MCF 10A (cell line): ENCODE data around the gene MRI1. TPM values are rescaled to one million over a fixed set of nuclear protein-coding genes. Genes with fewer than 3 reads are reported as not detected.
A peak's percentile ranks its signal among the peaks of the same experiment; 100 is the strongest.
"Not testable (repeated sequence)": the region's sequence is repeated elsewhere in the genome, so short reads cannot be mapped to it uniquely, and the experiment has no call there.

Experiments
- BruUV-seq: library from RNA; stranded (reverse); fragments of 400-500 nt; replicated peaks from 2 replicates; lab custom pipeline; 2021; lab: Mats Ljungman, UMichigan
- CTCF ChIA-PET: fragments of 300-600 bp; sonication (Branson Sonifier 250); formaldehyde crosslinking; extraction: SDS; loops from one replicate; lab custom pipeline; 2021; ENCODE audit warnings: antibody characterized with exemption, inconsistent platforms; lab: Yijun Ruan, JAX
- POLR2A ChIA-PET: fragments of 300-600, 350-650 bp; sonication (Branson Sonifier 250); formaldehyde crosslinking; extraction: SDS; loops from one replicate; lab custom pipeline; 2020; ENCODE audit warnings: antibody characterized with exemption, inconsistent platforms; lab: Yijun Ruan, JAX
- DNase-seq: peaks from one replicate; pipeline ENCODE4 v3.0.0-alpha.2; 2018; ENCODE audit not compliant: unreplicated experiment
- H3K27ac Mint-ChIP-seq: one replicate; pipeline ENCODE4 v1.8.0; 2022; ENCODE audit warnings: mild to moderate bottlenecking, low read depth, mixed read lengths; ENCODE audit not compliant: unreplicated experiment
- H3K27me3 Mint-ChIP-seq: one replicate; pipeline ENCODE4 v1.8.0; 2022; ENCODE audit warnings: mixed read lengths; ENCODE audit not compliant: insufficient read depth, unreplicated experiment
- H3K36me3 Mint-ChIP-seq: one replicate; pipeline ENCODE4 v1.8.0; 2022; ENCODE audit warnings: mild to moderate bottlenecking, moderate library complexity, mixed read lengths; ENCODE audit not compliant: insufficient read depth, unreplicated experiment
- H3K4me1 Mint-ChIP-seq: one replicate; pipeline ENCODE4 v1.8.0; 2022; ENCODE audit warnings: mixed read lengths; ENCODE audit not compliant: insufficient read depth, unreplicated experiment
- H3K4me3 Mint-ChIP-seq: one replicate; pipeline ENCODE4 v1.8.0; 2022; ENCODE audit warnings: mild to moderate bottlenecking, moderate library complexity, mixed read lengths; ENCODE audit not compliant: unreplicated experiment
- H3K9me3 Mint-ChIP-seq: one replicate; pipeline ENCODE4 v1.8.0; 2022; ENCODE audit warnings: mixed read lengths; ENCODE audit not compliant: unreplicated experiment
- intact Hi-C: fragments of 100-400 bp; cut with micrococcal nuclease; formaldehyde crosslinking; loops from 2 replicates; pipeline ENCODE4 v1.14.1; 2022
- total RNA-seq: library from RNA; stranded (reverse); gene quantifications from 2 replicates; pipeline ENCODE4 v1.2.3, GENCODE V29; 2022
- TF ChIP-seq, protein P1 (sequence below): fragments of 200-600 bp; IDR thresholded peaks from one replicate; pipeline ENCODE4 v1.8.0; 2022; ENCODE audit warnings: antibody characterized with exemption, mild to moderate bottlenecking; ENCODE audit not compliant: unreplicated experiment

Gene MRI1
- total RNA-seq, 1 experiment from 2014 or later: 27.0 TPM

DNA sequence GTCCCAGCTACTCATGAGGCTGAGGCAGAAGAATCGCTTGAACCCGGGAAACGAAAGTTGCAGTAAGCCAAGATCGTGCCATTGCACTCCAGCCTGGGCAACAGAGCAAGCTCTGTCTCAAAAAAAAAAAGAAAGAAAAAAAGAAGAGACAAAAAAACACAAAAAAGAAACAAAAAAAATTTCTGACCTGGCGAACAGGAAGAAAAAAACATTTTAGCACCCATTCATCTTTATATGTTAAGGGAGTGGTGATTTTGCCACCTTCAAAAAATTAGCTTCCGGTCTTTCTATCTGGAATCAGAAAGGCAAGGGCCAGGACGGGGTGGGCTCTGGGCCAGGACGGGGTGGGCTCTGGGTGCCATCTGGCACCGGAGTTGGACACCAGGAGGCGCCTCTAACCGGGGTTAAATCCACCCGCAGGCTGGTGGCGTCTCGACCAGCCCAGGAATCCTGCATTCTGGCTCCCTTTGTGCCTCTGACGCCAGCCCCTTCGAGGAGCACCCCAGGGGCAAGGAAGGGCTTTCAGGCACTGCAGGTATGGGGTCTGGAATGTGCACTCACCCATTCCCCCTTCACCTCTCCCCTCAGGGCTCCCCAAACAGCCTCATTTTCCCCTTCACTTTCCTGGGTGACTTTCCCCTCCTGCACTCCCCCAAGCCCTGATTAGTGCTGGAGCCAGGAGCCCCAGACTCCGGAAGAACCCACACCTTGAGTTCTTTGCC, 20.6 kb downstream of the MRI1 start:
- TF ChIP-seq, protein P1, sequence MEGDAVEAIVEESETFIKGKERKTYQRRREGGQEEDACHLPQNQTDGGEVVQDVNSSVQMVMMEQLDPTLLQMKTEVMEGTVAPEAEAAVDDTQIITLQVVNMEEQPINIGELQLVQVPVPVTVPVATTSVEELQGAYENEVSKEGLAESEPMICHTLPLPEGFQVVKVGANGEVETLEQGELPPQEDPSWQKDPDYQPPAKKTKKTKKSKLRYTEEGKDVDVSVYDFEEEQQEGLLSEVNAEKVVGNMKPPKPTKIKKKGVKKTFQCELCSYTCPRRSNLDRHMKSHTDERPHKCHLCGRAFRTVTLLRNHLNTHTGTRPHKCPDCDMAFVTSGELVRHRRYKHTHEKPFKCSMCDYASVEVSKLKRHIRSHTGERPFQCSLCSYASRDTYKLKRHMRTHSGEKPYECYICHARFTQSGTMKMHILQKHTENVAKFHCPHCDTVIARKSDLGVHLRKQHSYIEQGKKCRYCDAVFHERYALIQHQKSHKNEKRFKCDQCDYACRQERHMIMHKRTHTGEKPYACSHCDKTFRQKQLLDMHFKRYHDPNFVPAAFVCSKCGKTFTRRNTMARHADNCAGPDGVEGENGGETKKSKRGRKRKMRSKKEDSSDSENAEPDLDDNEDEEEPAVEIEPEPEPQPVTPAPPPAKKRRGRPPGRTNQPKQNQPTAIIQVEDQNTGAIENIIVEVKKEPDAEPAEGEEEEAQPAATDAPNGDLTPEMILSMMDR: peak; percentile 77
- POLR2A ChIA-PET: interaction anchor here (0.7 to 3.4 kb wide), 5 partner anchors 10 to 78 kb away, joined by 3 to 17 read pairs (median 8); partner anchors contain the start of genes C19orf53 and ZSWIM4
- Mint-ChIP-seq H3K27ac (no peak overlapping the region), H3K27me3 (no peaks in the 10 kb centered on the region), H3K4me3 (no peak overlapping the region), H3K4me1 (peaks cover 14% of the 10 kb centered on the region), H3K9me3 (no peaks in the 10 kb centered on the region), H3K36me3 (no peaks in the 10 kb centered on the region)
- DNase-seq: peak; percentile 78
- no TSS peak for BruUV-seq
- CTCF ChIA-PET: interaction anchor here (0.6 to 8.3 kb wide), 8 partner anchors 10 to 355 kb away, joined by 3 to 107 read pairs (median 4); partner anchors contain the start of gene C19orf53
- intact Hi-C loops: loop anchor here (1.0 kb wide), 1 partner anchor 77 kb away; no protein-coding TSS in a partner anchor

DNA sequence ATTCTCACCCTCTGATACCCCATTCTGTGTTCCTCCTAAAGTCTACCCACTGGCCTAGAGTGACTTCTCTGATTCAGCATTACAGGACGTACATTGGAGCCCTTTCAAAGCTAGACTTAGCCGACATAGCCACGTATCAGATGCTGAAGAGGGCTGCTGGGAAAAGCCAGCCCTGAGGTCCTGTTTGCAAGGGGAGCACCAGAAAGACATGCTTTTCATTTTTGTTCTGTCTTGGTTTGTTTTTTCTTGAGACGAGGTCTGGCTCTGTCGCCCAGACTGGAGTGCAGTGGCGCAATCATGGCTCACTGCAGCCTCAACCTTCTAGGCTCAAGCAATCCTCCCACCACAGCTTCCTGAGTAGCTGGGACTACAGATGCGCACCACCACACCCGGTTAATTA, 24.7 kb downstream of the MRI1 start:
- intact Hi-C loops: no loop called here
- DNase-seq: peak; percentile 49
- H3K36me3 Mint-ChIP-seq: no peaks in the 10 kb centered on the region
- no peaks in the 10 kb centered on the region for H3K9me3 Mint-ChIP-seq
- no peak overlapping the region for H3K4me3 Mint-ChIP-seq
- no TSS peak for BruUV-seq
- TF ChIP-seq, protein P1: no peak
- no peak overlapping the region for H3K27ac Mint-ChIP-seq
- CTCF ChIA-PET: interaction anchor here (0.6 to 8.3 kb wide), 4 partner anchors 9 to 559 kb away, joined by 3 to 107 read pairs (median 5); no protein-coding TSS in a partner anchor
- H3K27me3 Mint-ChIP-seq: no peaks in the 10 kb centered on the region
- POLR2A ChIA-PET: interaction anchor here (0.8 to 3.6 kb wide), 6 partner anchors 9 to 73 kb away, joined by 3 to 14 read pairs (median 5); partner anchors contain the start of gene MRI1
- H3K4me1 Mint-ChIP-seq: peaks cover 12% of the 10 kb centered on the region

DNA sequence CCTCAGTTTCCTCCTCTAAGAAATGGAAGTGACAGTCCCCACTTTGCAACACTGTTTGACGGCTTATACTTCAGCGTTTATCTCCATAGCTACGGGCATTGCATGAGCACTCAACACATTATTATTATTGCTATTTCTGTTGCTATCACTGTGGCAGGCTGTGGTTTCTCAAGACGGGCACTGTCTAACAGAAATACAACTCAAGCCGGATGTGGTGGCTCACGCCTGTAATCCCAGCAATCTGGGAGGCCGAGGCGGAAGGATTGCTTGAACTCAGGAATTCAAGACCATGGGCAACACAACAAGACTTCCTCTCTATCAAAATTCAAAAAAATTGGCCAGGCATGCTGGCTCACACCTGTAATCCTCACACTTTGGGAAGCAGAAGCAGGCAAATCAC, 26.0 kb downstream of the MRI1 start:
- Mint-ChIP-seq H3K36me3 (no peaks in the 10 kb centered on the region), H3K27me3 (no peaks in the 10 kb centered on the region), H3K4me1 (peaks cover 7% of the 10 kb centered on the region), H3K27ac (no peak overlapping the region), H3K9me3 (no peaks in the 10 kb centered on the region), H3K4me3 (no peak overlapping the region)
- CTCF ChIA-PET: no interaction called here
- POLR2A ChIA-PET: no interaction called here
- BruUV-seq: no TSS peak
- TF ChIP-seq, protein P1: no peak
- intact Hi-C loops: no loop called here
- no peak for DNase-seq

DNA sequence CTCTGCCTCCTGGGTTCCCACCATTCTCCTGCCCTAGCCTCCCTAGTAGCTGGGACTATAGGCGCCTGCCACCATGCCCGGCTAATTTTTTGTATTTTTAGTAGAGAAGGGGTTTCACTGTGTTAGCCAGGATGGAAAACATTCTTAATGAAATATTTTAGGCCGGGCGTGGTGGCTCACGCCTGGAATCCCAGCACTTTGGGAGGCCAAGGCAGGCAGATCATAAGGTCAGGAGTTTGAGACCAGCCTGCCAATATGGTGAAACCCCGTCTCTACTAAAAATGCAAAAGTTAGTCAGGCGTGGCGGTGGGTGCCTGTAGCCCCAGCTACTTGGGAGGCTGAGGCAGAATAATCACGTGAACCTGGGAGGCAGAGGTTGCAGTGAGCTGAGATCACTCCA, 29.0 kb downstream of the MRI1 start:
- H3K27me3 Mint-ChIP-seq, intact Hi-C loops, H3K9me3 Mint-ChIP-seq, H3K27ac Mint-ChIP-seq, BruUV-seq, H3K36me3 Mint-ChIP-seq, DNase-seq: not testable (repeated sequence)
- Mint-ChIP-seq H3K4me1 (peaks cover 22% of the 10 kb centered on the region), H3K4me3 (peak overlapping the region; percentile 95)
- POLR2A ChIA-PET: interaction anchor here (2.9 to 6.6 kb wide), 2 partner anchors 46 to 65 kb away, joined by 18 to 98 read pairs; no protein-coding TSS in a partner anchor
- CTCF ChIA-PET: interaction anchor here (0.6 to 1.7 kb wide), 3 partner anchors 9 to 65 kb away, joined by 3 to 6 read pairs (median 3); no protein-coding TSS in a partner anchor
